HG03432 (cell line): ENCODE data around the gene TRIM72.
"Not testable (repeated sequence)": the region's sequence is repeated elsewhere in the genome, so short reads cannot be mapped to it uniquely, and the experiment has no call there.

Experiments used
- ATAC-seq: cut with Tn5 transposase; IDR thresholded peaks from one replicate; pipeline ENCODE4 v1.9.1; 2021; ENCODE audit warnings: mild to moderate bottlenecking, moderate library complexity; ENCODE audit not compliant: unreplicated experiment

Gene TRIM72

GRCh38 chr16:31251435-31251834 is 37.5 kb downstream of the TRIM72 start:
- no peak for ATAC-seq

GRCh38 chr16:31253642-31254045 is 39.7 kb downstream of the TRIM72 start:
- ATAC-seq: no peak

GRCh38 chr16:31256466-31256865 is 42.5 kb downstream of the TRIM72 start:
- ATAC-seq: no peak

GRCh38 chr16:31258366-31258765 is 44.4 kb downstream of the TRIM72 start:
- ATAC-seq: no peak

GRCh38 chr16:31260136-31260931 is 46.4 kb downstream of the TRIM72 start:
- ATAC-seq: no peak

GRCh38 chr16:31262084-31262483 is 48.2 kb downstream of the TRIM72 start:
- no peak for ATAC-seq

- peak; percentile 96 for ATAC-seq
Observed at GRCh38 chr16:31265329-31266245, 51.7 kb downstream of the TRIM72 start.

- ATAC-seq: no peak
Observed at GRCh38 chr16:31267332-31268032, 53.6 kb downstream of the TRIM72 start.

GRCh38 chr16:31268033-31268365 is 54.1 kb downstream of the TRIM72 start:
- no peak for ATAC-seq

GRCh38 chr16:31268891-31269290 is 55.0 kb downstream of the TRIM72 start:
- no peak for ATAC-seq

GRCh38 chr16:31269541-31269940 is 55.6 kb downstream of the TRIM72 start:
- no peak for ATAC-seq

GRCh38 chr16:31269973-31270372 is 56.1 kb downstream of the TRIM72 start:
- ATAC-seq: not testable (repeated sequence)

GRCh38 chr16:31270795-31271194 is 56.9 kb downstream of the TRIM72 start:
- no peak for ATAC-seq

- no peak for ATAC-seq
Observed at GRCh38 chr16:31271621-31272190, 57.8 kb downstream of the TRIM72 start.

- ATAC-seq: no peak
Observed at GRCh38 chr16:31273187-31273586, 59.3 kb downstream of the TRIM72 start.

- ATAC-seq: no peak
Observed at GRCh38 chr16:31273676-31274075, 59.8 kb downstream of the TRIM72 start.

GRCh38 chr16:31274831-31275816 is 61.2 kb downstream of the TRIM72 start:
- ATAC-seq: no peak

- no peak for ATAC-seq
Observed at GRCh38 chr16:31276600-31276999, 62.7 kb downstream of the TRIM72 start.

GRCh38 chr16:31277659-31278260 is 63.8 kb downstream of the TRIM72 start:
- no peak for ATAC-seq
